ENCODE results near the gene KSR1.
"Not testable (repeated sequence)": the region's sequence is repeated elsewhere in the genome, so short reads cannot be mapped to it uniquely, and the experiment has no call there.

Gene KSR1

GRCh38 chr17:27634776-27635175 is 178.5 kb downstream of the KSR1 start:
- no peak for DNase-seq (ENCODE audit: low spot score)

GRCh38 chr17:27635275-27635823 is 179.1 kb downstream of the KSR1 start:
- DNase-seq (ENCODE audit: low spot score): no peak

GRCh38 chr17:27636005-27636520 is 179.8 kb downstream of the KSR1 start:
- not testable (repeated sequence) for DNase-seq (ENCODE audit: low spot score)

GRCh38 chr17:27637818-27638217 is 181.6 kb downstream of the KSR1 start:
- not testable (repeated sequence) for DNase-seq (ENCODE audit: low spot score)

GRCh38 chr17:27638415-27638914 is 182.2 kb downstream of the KSR1 start:
- not testable (repeated sequence) for DNase-seq (ENCODE audit: low spot score)

GRCh38 chr17:27640790-27641189 is 184.5 kb downstream of the KSR1 start:
- no peak for DNase-seq (ENCODE audit: low spot score)

- no peak for DNase-seq (ENCODE audit: low spot score)
These were observed 188.3 kb downstream of the KSR1 start for GRCh38 chr17:27644586-27644985.

- not testable (repeated sequence) for DNase-seq (ENCODE audit: low spot score)
These were observed 189.4 kb downstream of the KSR1 start for GRCh38 chr17:27645621-27646020.

- DNase-seq (ENCODE audit: low spot score): no peak
These were observed 190.0 kb downstream of the KSR1 start for GRCh38 chr17:27646232-27646631.

- DNase-seq (ENCODE audit: low spot score): no peak
These were observed 191.5 kb downstream of the KSR1 start for GRCh38 chr17:27647765-27648164.

GRCh38 chr17:27649111-27649571 is 192.9 kb downstream of the KSR1 start:
- not testable (repeated sequence) for DNase-seq (ENCODE audit: low spot score)

GRCh38 chr17:27649929-27650328 is 193.7 kb downstream of the KSR1 start:
- DNase-seq (ENCODE audit: low spot score): no peak

- no peak for DNase-seq (ENCODE audit: low spot score)
These were observed 194.6 kb downstream of the KSR1 start for GRCh38 chr17:27650836-27651235.

- DNase-seq (ENCODE audit: low spot score): peak; percentile 17
These were observed 195.4 kb downstream of the KSR1 start for GRCh38 chr17:27651411-27652345.

GRCh38 chr17:27653449-27653971 is 197.3 kb downstream of the KSR1 start:
- DNase-seq (ENCODE audit: low spot score): not testable (repeated sequence)

- DNase-seq (ENCODE audit: low spot score): no peak
These were observed 197.9 kb downstream of the KSR1 start for GRCh38 chr17:27654136-27654535.

- DNase-seq (ENCODE audit: low spot score): peak; percentile 71
These were observed 198.6 kb downstream of the KSR1 start for GRCh38 chr17:27654654-27655524.

GRCh38 chr17:27655525-27656111 is 199.4 kb downstream of the KSR1 start:
- DNase-seq (ENCODE audit: low spot score): not testable (repeated sequence)

- DNase-seq (ENCODE audit: low spot score): not testable (repeated sequence)
These were observed 200.4 kb downstream of the KSR1 start for GRCh38 chr17:27656620-27657019.

- DNase-seq (ENCODE audit: low spot score): no peak
These were observed 201.4 kb downstream of the KSR1 start for GRCh38 chr17:27657620-27658019.

GRCh38 chr17:27659683-27660082 is 203.4 kb downstream of the KSR1 start:
- DNase-seq (ENCODE audit: low spot score): no peak

Measured in AG08395 (cell line).